ENCODE data around the gene HADHB.
"Not testable (repeated sequence)": the region's sequence is repeated elsewhere in the genome, so short reads cannot be mapped to it uniquely, and the experiment has no call there.

The HADHB gene

DNA sequence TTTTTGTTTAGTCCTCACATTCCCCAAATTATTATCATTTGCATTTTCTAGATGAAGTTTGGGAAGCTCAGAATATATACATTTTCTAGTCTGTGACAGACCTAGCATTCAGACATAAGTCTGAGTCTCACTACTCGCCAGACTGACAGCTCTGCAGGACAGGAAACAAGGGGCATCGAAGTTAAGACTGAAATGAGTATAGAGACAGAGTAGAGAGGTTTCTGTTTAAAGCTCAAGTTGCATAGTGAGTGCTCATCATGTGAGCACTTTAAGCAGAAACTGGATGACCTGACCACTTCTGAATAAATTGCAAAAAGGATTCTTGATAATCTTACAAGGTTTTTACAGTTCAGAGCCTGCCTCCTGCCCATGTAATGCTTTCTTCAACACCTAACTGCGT, 1.1 kb downstream of the HADHB start:
- DNase-seq, result no peak

DNA sequence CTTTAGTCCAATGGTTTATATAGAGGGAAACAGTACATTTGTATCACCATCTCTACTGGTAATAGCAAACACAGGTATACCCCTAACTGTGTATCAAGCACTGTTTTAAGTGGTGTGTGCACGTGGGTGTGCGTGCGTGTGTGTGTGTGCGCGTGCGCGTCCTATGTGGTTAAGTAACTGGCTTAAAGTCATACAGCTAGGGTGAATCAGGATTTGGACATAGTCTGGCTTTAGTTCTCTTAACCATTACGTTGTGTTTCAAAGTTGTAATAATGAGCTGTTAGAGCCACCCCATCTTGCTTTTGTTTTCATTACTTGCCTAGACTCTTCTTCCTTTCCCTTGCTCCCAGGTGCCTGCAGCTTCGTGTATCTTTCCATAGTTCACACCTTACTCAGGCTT, 2.1 kb downstream of the HADHB start:
- DNase-seq, result no peak

DNA sequence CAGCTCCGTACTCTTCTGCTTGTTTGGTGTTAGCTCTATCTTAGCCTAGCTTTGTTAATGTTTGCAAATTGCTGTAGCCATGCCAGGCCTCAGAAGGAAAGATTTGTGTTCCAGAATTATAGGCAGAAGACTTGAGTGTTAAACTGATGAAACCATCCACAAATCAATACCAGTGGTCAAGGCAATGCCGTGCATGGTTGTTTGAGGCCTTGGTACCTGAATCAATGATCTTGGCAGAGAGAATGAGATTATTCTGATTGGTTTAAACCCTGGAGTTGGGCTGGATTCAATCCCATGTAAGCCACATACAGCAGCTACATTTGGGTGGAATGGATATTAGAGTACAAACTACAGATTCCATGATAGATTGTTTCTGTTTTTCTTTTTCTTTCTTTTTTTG, 4.9 kb downstream of the HADHB start:
- no peak for DNase-seq

DNA sequence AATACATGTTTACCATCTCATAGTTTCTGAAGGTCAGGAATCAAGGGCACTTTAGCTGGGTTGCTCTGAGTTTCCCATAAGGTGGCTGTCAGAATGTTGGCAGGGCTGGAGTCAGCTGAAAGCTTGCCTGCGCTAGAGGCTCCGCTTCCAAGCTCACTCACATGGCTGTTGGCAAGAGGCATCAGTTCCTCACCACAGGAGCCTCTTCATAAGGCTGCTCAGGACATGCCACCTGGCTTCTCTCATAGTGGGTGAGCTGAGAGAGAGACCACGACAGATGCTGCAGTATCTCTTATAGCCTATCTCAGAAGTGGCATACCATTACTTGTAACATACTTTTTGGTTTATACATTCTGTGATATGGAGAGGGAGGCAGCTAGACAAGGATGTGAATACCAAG, 7.2 kb downstream of the HADHB start:
- DNase-seq, result no peak

DNA sequence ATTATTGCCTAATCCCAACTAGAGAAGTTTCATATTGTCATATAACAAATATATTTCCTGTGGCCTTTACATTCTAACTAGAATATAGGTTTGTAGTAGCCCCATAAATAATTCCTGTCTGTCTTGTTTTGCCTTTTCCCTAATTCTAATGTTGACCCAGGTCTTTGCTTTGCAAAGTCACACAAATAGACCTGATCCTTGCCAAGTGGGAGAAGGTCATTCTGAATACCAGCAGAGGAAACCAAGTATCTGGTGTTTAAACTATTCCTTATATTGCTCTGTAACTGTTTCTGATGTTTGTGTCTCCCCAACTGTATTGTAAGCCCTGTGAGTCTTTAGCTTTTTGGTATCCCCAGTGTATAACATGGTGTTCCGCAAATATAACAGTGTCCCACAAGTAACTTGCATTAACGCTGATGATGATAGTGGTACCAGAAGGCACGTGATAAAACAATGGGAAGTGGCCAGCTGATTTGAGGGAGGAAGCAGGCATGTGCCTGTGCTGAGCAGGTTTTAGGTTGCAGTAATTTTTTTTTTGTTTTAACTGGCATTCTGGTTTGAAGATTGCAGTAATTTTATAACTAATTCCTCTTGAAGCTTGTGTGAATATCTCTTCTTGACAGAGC, 11.1 kb downstream of the HADHB start:
- DNase-seq, result no peak

DNA sequence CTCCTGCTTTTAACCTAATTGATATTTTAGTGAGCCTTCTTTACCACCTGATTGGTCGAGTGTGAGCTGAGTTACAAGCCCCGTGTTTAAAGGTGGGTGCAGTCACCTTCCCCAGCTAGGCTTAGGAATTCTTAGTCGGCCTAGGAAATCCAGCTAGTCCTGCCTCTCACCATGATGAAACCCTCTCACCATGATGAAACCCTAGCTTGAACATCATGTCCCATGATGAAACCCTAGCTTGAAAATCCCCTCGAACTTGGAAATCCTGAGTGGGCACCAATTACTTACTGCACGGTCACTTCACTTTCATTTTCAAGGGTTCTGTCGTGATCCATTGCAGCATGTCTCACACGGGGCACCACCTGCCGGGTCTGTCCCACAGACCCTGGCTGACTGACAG, 14.1 kb downstream of the HADHB start:
- not testable (repeated sequence) for DNase-seq

DNA sequence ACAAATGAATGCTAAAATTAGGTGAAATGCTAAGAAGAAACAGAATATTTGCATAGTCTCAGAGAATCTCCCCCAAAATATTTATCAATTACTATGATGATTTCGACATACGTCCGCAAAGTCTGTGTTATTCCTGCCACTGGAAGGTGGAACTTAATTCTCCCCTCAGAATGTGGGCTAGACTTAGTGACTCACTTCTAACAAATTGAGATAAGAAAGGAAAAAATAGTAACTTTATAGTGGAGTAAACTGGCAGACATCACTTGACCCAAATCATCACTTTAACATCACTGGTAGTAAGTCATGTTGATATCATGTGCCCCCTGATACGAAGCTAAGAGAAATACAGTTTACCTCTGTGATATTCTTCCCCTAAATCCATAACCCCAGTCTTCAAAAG, 23.5 kb downstream of the HADHB start:
- no peak for DNase-seq

DNA sequence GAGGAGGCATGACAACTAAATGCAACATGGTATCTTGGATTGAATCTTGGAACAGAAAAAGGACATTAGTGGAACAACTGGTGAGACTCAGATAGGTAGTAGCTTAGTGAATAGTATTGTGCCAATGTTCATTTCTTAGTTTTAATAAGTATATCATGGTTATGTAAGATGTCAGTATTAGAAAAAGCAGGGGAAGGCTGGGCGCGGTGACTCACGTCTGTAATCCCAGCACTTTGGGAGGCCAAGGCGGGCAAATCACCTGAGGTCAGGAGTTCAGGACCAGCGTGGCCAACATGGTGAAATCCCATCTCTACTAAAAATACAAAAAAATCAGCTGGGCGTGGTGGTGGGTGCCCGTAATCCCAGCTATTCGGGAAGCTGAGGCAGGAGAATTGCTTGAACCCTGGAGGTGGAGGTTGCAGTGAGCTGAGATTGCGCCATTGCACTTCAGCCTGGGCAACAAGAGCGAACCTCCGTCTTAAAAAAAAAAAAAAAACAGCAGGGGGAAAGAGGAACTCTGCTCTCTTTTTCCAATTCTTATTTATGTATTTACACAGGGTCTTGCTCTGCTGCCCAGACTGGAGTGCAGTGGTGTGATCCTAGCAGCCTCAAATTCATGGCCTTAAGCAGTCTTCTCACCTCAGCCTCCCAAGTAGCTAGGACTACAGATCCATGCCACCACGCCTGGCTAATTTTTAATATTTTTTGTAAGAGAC, 24.1 kb downstream of the HADHB start:
- not testable (repeated sequence) for DNase-seq

DNA sequence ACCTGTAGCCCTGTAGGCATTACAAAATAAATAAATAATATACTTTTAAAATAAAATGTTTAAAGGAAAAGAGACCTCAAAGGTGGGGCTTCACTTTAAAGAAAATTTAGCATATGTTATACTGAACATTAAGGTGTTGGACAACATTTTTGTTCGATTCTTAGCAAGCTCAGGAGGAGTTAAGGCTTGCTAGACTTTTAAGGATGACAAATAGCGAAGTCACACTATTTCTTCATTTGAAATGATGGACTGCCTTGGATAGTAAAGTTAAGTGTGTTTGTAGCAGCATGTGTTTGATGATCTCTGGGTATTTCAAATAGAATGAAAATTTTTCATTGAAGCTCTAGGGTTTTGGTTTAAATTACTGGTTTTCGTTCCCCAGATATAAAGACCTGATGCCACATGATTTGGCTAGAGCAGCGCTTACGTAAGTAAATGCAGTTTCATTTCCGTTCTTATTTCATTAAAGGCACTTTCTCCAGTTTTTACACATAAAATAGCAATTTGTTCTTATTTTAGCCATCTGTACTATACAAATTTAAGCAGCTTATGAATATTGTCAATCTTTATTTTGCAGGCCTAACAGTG, 24.9 kb downstream of the HADHB start:
- no peak for DNase-seq

DNA sequence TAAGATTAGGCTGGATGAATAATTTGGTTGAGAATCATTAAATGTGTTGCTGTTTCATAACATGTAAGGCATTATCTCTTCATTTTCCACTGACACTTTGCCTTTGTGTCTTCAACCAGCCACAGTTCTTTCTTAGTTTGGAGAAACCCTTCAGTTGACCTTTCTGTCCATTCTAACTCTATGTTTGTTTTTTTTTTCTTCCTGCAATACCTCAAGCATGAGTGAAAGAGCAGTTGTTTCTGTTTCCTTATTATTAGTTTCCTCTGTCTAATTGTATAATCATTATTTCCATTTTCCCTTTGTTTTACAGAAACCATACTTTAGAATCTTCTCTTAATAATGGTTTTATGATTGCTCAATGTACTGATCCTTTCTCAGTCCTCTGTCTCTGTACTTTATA, 25.6 kb downstream of the HADHB start:
- DNase-seq, result no peak

DNA sequence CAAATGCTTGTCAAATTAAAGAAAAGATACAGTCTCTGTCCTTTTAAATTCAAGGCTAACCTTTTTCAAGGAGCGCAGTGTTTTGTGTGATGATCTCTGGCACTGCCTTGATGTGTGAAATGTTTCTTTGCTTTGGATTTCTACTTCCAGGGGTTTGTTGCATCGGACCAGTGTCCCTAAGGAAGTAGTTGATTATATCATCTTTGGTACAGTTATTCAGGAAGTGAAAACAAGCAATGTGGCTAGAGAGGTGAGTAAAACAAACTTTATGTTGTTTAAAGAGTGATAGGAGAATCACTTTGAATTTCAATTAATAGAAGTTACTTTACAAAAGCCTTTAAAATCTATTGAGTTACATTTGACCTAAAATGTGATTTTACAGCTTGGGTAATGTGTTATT, 28.8 kb downstream of the HADHB start:
- DNase-seq, result no peak

DNA sequence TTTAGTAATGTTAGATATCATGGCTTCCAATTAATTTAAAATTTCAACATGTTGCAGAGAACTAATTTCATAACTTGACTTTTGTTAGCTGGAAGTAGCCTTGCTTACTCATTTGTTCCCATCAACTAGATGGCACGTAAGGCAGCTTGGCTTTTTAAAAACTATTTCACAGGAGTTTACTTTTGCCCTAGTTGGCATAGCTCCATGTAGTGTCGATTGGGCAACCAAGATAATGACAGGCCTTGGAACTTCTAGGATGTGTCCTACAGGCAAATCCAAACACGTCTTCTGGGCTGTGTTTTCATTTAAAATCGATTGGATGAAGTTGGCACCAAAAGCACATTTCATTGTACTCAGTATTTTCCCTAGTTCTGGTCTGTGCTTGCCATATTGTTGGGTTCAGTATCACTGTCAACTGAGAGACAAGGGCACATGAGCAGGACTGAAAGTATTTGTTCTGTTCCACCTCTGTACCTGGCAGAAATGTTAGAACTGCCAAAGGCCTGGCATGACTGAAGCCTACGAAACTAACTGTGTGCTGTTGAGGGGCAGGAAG, 29.4 kb downstream of the HADHB start:
- DNase-seq, result no peak

DNA sequence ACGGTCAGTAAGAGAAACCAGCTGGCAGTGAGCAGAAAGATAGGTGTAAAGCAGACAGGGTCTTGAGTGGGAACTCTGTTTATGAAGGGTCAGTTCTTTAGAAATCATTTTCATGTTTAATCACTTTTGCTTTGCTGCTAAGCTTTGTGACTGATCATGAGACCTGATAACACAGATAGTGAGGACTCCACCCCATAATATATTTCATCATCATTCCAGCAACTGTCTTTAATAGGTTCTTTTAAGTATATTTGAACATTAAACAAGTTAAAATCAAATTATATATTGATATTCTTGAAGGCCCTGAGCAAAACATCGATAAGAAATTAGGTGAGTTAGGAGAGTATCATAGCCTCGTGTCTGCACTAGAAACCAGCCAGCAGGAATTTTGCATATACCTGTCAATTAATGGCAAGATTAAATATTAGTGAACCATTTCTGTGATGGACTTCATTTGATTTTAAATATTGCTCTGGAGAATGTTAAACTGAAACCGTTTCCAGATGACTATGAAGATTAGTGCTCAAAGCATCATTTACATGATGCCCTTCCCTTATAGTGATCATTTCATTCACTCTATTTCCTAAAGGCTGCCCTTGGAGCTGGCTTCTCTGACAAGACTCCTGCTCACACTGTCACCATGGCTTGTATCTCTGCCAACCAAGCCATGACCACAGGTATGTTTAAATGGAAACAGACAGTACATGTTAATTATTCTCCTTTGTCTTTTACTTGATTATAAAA, 31.9 kb downstream of the HADHB start:
- no peak for DNase-seq

DNA sequence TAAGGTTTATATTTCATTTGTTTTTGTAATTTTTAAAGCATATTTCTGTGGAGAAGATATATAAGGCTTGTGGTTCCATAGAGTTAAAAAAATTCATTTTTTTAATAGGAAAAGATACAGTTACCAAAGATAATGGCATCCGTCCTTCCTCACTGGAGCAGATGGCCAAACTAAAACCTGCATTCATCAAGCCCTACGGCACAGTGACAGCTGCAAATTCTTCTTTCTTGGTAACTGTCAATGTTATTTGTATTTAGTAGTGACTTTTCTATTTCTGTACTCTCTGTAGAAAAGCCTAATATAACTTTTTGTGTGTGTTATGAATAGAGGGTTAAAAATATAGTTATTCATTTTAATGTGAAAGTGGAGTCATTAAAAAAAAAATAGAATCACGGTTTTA, 35.1 kb downstream of the HADHB start:
- DNase-seq, result no peak

DNA sequence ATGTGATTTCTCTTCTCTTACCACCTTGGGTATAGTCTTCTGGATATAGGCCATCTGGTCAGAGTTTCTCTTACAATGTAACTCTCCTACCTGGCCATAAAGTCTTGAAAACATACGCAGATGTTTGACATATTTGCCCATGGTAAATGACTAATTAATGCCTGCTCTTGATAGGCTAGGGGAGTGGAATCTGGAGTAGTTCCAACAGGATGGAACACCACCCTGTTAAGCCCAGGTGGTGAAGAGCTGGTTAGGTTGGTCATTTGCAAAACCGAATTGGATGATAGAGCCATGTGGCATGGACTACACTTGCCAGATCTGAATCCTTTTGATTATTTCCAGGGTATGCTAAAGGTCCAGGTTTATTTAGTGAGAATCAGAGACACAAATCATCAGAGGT, 36.5 kb downstream of the HADHB start:
- DNase-seq, result no peak

DNA sequence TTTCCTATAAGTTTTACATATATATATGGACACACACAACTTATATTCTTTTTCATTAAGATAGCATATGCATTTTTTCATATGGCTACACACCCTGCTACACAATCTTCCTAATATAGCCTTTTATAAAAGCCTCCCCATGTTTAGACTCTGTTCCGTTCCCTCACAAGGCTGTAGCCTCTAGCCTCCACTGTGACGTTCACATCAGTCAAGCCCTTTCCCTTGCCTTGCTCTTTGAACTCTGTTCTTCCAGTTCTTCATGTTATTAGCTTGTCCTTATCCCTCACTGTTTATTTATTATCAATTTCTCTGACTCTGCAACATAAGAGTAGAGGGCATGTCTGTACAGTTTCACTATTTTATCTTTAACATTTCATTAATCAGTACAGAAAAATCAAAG, 38.9 kb downstream of the HADHB start:
- DNase-seq, result no peak

DNA sequence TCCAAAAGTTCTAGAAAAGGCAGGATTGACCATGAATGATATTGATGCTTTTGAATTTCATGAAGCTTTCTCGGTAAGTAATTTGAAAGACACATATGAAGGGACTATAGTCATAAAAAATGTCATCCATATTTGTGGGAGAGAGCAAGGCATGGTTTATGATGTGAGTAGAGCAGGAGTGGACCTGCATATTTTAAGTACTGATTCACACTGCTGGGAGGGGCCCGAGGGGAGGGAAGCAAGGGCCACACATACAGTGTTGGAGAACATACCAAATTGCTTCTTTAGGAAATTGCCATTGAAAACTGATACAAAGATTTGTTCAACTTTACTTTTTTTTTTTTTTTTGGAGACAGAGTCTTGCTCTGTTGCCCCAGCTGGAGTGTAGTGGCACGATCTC, 39.4 kb downstream of the HADHB start:
- DNase-seq, result no peak

DNA sequence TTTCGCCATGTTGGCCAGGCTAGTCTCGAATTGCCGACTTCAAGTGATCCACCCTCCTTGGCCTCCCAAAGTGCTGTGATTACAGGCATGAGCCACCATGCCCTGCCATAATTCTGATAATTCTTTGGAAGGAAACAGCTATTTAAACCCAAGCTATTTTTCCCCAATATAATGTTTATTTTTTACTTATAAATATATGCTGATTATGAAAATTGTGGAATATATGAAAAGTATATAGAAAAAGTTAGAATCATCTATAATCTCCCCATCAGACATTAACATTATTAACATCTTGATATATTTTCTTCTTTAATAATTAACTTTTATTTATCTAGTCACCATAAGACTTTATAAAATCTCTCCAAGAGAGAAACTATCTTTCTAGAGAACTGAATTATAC, 41.2 kb downstream of the HADHB start:
- no peak for DNase-seq

DNA sequence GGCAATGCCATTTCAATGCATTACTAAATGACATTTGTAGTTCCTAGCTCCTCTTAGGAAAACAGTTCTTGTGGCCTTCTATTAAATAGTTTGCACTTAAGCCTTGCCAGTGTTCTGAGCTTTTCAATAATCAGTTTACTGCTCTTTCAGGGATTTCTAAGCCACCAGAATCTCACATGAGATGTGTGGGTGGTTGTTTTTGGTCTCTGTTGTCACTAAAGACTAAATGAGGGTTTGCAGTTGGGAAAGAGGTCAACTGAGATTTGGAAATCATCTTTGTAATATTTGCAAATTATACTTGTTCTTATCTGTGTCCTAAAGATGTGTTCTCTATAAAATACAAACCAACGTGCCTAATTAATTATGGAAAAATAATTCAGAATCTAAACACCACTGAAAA, 45.3 kb downstream of the HADHB start:
- DNase-seq, result no peak

DNA sequence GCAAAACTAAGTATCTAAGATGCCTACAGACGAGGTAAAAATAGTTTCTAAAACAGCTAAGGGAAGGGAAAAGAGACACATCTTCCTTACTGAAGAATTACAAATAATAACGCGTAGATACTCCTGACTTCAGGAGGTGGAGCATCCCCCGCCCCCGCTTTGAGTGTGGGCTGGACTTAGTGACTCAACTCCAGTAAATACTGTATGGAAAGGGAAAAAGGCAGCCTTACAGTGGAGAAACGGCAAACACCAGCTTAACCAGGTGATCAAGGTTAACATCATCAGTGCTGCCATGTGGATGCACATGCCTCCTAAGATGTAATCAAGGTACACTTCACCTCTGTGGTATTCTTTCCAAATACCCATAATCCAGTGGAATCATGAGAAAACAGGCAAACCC, 47.9 kb downstream of the HADHB start:
- DNase-seq, result no peak

DNA sequence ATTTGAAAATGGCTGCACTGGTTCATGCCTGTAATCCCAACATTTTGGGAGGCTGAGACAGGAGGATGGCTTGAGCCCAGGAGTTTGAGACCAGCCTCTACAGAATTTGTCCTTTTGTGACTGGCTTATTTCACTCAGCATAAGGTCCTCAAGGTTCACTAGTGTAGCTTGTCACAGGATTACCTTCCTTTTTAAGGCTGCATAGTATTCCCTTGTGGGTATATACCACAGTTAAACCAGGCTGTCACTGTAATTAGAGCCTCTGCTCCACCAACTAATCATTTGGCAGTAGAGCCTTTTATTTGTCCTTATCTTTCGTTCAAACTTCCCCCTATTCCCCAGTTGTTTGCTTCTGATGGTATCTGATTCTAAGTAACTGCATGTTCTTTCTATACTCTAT, 50.8 kb downstream of the HADHB start:
- DNase-seq, result no peak

DNA sequence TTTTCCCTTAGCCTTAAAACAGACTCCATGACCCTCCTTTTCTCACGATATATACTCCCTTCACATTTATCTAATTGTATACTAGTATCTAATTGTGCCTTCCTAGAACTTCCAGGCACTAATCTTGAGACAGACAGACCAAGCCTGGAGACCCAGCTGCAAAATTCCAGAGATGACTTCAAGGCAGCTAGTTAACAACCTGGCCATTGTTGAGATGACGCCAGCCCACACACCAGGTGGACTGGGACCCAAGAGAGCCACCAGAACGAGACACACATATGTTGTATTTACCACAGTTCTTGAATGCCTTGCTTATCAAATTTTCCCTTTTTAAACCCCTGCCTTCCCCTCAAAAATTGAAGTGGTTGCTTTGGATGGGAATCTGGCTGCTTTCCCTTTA, 52.3 kb downstream of the HADHB start:
- no peak for DNase-seq

DNA sequence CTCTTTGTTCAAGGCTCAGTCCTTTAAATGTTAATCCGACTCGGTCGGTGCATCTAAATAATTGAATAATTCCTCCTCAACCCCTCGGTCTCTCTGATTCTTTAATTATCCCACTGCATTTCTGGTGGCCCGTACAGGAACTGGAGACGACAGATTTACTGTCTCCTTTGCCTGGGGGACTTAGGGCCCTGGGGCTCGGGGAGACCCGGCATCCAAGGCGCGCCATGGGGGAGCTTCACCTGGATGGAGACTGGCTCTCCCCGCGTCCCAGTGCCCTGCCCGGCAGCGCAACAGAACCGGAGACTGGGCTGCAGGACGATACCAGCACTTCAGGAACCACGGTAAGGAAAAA, 53.5 kb downstream of the HADHB start:
- DNase-seq, result no peak

Data from activated T-cell treated with anti-CD3 and anti-CD28 coated beads, Interleukin-2, amount 50 U/mL, for 1 hour (primary cell).